Neural crest cell (in vitro differentiated cells): ENCODE data around the gene SIRT3. TPM values are rescaled to one million over a fixed set of nuclear protein-coding genes. Genes with fewer than 3 reads are reported as not detected.
"Not testable (repeated sequence)": the region's sequence is repeated elsewhere in the genome, so short reads cannot be mapped to it uniquely, and the experiment has no call there.

Source experiments
- DNase-seq: peaks from one replicate; pipeline ENCODE4 v3.0.0; 2021; ENCODE audit warnings: low read depth, mixed read lengths, low spot score
- H3K27ac Mint-ChIP-seq: one replicate; pipeline ENCODE4 v1.8.0; 2021; ENCODE audit warnings: mild to moderate bottlenecking, mixed read lengths; ENCODE audit not compliant: unreplicated experiment
- H3K27me3 Mint-ChIP-seq: 2 replicates; pipeline ENCODE4 v1.8.0; 2021; ENCODE audit warnings: low read depth, mild to moderate bottlenecking, mixed read lengths
- H3K36me3 Mint-ChIP-seq: 2 replicates; pipeline ENCODE4 v1.8.0; 2021; ENCODE audit warnings: low read depth, mild to moderate bottlenecking, mixed read lengths
- H3K4me1 Mint-ChIP-seq: 2 replicates; pipeline ENCODE4 v1.8.0; 2021; ENCODE audit warnings: mixed read lengths
- H3K4me3 Mint-ChIP-seq: one replicate; pipeline ENCODE4 v1.8.0; 2021; ENCODE audit warnings: mild to moderate bottlenecking, mixed read lengths
- H3K9me3 Mint-ChIP-seq: 2 replicates; pipeline ENCODE4 v1.8.0; 2021; ENCODE audit warnings: mixed read lengths
- CTCF ChIP-seq: fragments of 200-600 bp; sonication (generic); conservative IDR thresholded peaks from 2 replicates; pipeline ENCODE4 v1.5.0; 2021; ENCODE audit warnings: antibody characterized with exemption, mild to moderate bottlenecking
- total RNA-seq: library from RNA; stranded (reverse); gene quantifications from 2 replicates; pipeline ENCODE4 v1.2.1, GENCODE V29; 2021

SIRT3 gene
- total RNA-seq, 1 donor from 2014 or later: 24.0 TPM

GRCh38 chr11:272195-272930 lies 36.2 kb upstream of the SIRT3 start:
- Mint-ChIP-seq H3K4me1 (peaks cover 30% of the 10 kb centered on the region), H3K27ac (no peak overlapping the region), H3K36me3 (peaks cover 4% of the 10 kb centered on the region), H3K4me3 (no peak overlapping the region), H3K9me3 (peaks cover 4% of the 10 kb centered on the region), H3K27me3 (no peaks in the 10 kb centered on the region)
- DNase-seq: no peak
- no peak for TF ChIP-seq CTCF

GRCh38 chr11:271319-271715 lies 35.2 kb upstream of the SIRT3 start:
- no peak for TF ChIP-seq CTCF
- H3K9me3 Mint-ChIP-seq: peaks cover 2% of the 10 kb centered on the region
- H3K36me3 Mint-ChIP-seq: no peaks in the 10 kb centered on the region
- H3K27ac Mint-ChIP-seq: no peak overlapping the region
- no peaks in the 10 kb centered on the region for H3K27me3 Mint-ChIP-seq
- H3K4me1 Mint-ChIP-seq: peaks cover 30% of the 10 kb centered on the region
- no peak for DNase-seq
- no peak overlapping the region for H3K4me3 Mint-ChIP-seq

- H3K36me3 Mint-ChIP-seq: no peaks in the 10 kb centered on the region
- DNase-seq: no peak
- no peak overlapping the region for H3K4me3 Mint-ChIP-seq
- no peaks in the 10 kb centered on the region for H3K27me3 Mint-ChIP-seq
- H3K27ac Mint-ChIP-seq: no peak overlapping the region
- H3K9me3 Mint-ChIP-seq: peaks cover 2% of the 10 kb centered on the region
- no peak for TF ChIP-seq CTCF
- peaks cover 30% of the 10 kb centered on the region for H3K4me1 Mint-ChIP-seq
These were observed 34.5 kb upstream of the SIRT3 start for GRCh38 chr11:270451-271318.

GRCh38 chr11:269146-269890 lies 33.2 kb upstream of the SIRT3 start:
- no peaks in the 10 kb centered on the region for H3K27me3 Mint-ChIP-seq
- H3K9me3 Mint-ChIP-seq: peaks cover 2% of the 10 kb centered on the region

GRCh38 chr11:268716-269145 lies 32.6 kb upstream of the SIRT3 start:
- not testable (repeated sequence) for H3K9me3 Mint-ChIP-seq, H3K27me3 Mint-ChIP-seq, DNase-seq, H3K36me3 Mint-ChIP-seq, H3K4me3 Mint-ChIP-seq, H3K27ac Mint-ChIP-seq
- peaks cover 26% of the 10 kb centered on the region for H3K4me1 Mint-ChIP-seq

More at GRCh38 chr11:269146-269890, 33.2 kb upstream of the SIRT3 start:
- Mint-ChIP-seq H3K36me3 (no peaks in the 10 kb centered on the region), H3K4me3 (no peak overlapping the region), H3K27ac (no peak overlapping the region), H3K4me1 (peaks cover 30% of the 10 kb centered on the region)
- DNase-seq: no peak
- no peak for TF ChIP-seq CTCF
